ENCODE data around the gene MED12L.

Gene MED12L

DNA sequence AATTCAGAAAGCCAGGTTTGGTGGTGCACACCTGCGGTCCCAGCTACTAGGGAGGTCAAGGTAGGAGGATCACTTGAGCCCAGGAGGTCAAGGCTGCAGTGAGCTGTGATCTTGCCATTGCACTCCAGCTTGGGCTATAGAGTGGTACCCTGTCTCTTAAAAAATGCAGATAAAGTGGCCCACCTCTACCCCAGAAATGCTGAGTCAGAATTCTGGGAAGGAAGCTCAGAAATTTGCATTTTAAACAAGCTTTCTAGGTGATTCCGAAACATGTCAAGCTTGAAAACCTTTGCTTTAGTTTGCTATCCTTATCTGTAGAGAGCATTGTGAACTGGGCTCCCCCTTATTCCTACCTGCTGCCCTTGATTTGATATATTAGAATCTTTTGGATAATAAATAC is 7.7 kb downstream of the MED12L start:
- H3K18ac ChIP-seq (ENCODE audit: low read length) = no peak overlapping the region
- H3K79me1 ChIP-seq (ENCODE audit: low read length) = peaks cover 17% of the 10 kb centered on the region
- no peak overlapping the region for H3K4me2 ChIP-seq (ENCODE audit: low read length)
- no peak overlapping the region for H3K9ac ChIP-seq (ENCODE audit: low read length)
- no peak overlapping the region for H3K4me3 ChIP-seq (ENCODE audit: low read length)
- H2BK5ac ChIP-seq (ENCODE audit: low read length) = no peak overlapping the region
- no peak overlapping the region for H3K23ac ChIP-seq (ENCODE audit: low read length)
- H3K79me2 ChIP-seq (ENCODE audit: control insufficient read depth, insufficient read depth, low read length) = peaks cover 36% of the 10 kb centered on the region
- H3K27ac ChIP-seq (ENCODE audit: low read depth, low read length) = no peak overlapping the region
- no CpG with 5 or more reads among the region's 2 CpGs for WGBS (ENCODE audit: extremely low coverage, insufficient coverage, low lambda C conversion rate)
- no peak for DNase-seq
- no peaks in the 10 kb centered on the region for H3K36me3 ChIP-seq (ENCODE audit: control insufficient read depth, insufficient read depth, low read length)
- H4K5ac ChIP-seq (ENCODE audit: low read length) = no peak overlapping the region
- H2BK15ac ChIP-seq (replicated peaks; ENCODE audit: low read depth) = no peak overlapping the region
- H3K4ac ChIP-seq (ENCODE audit: low read depth, low read length) = no peak overlapping the region
- H3K4me1 ChIP-seq (ENCODE audit: control insufficient read depth, low read depth, low read length) = peaks cover 4% of the 10 kb centered on the region
- no peak overlapping the region for H2AK5ac ChIP-seq (ENCODE audit: low read length)
- H4K8ac ChIP-seq (ENCODE audit: low read depth, low read length) = no peak overlapping the region
- no peaks in the 10 kb centered on the region for H3K27me3 ChIP-seq (ENCODE audit: insufficient read depth, low read length, poor library complexity)
- no peak overlapping the region for H2BK120ac ChIP-seq (ENCODE audit: low read depth, low read length)
- no peak overlapping the region for H3K56ac ChIP-seq (ENCODE audit: low read length)

DNA sequence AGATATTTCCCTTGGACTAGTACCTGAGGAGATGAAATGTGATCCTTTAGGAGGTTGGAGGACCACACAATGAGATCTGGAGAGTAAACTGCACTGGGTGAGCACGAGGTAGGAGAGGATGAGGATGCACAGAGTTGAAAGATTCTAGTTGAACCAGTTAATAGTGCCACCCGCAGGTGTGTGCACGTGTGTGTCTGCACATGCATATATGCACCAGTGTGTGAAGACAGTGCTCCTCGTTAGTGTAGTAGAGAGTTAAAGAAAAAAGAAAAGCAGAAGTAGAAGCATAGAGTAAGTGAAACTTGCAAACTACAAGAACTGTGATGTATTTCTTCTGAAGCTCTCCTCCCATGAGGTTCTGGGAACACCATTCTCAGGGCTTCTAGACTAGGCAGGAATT is 8.4 kb downstream of the MED12L start:
- Histone ChIP-seq H4K5ac (ENCODE audit: low read length) (no peak overlapping the region), H3K18ac (ENCODE audit: low read length) (no peak overlapping the region), H3K4me1 (ENCODE audit: control insufficient read depth, low read depth, low read length) (peaks cover 4% of the 10 kb centered on the region), H2BK120ac (ENCODE audit: low read depth, low read length) (no peak overlapping the region), H2AK5ac (ENCODE audit: low read length) (no peak overlapping the region), H2BK15ac (replicated peaks; ENCODE audit: low read depth) (no peak overlapping the region), H3K4me2 (ENCODE audit: low read length) (no peak overlapping the region), H3K4ac (ENCODE audit: low read depth, low read length) (no peak overlapping the region), H3K27ac (ENCODE audit: low read depth, low read length) (no peak overlapping the region), H3K56ac (ENCODE audit: low read length) (no peak overlapping the region), H3K9ac (ENCODE audit: low read length) (no peak overlapping the region), H4K8ac (ENCODE audit: low read depth, low read length) (no peak overlapping the region), H3K23ac (ENCODE audit: low read length) (no peak overlapping the region), H3K4me3 (ENCODE audit: low read length) (no peak overlapping the region), H3K36me3 (ENCODE audit: control insufficient read depth, insufficient read depth, low read length) (no peaks in the 10 kb centered on the region), H3K27me3 (ENCODE audit: insufficient read depth, low read length, poor library complexity) (no peaks in the 10 kb centered on the region), H3K79me1 (ENCODE audit: low read length) (peaks cover 20% of the 10 kb centered on the region), H2BK5ac (ENCODE audit: low read length) (no peak overlapping the region), H3K79me2 (ENCODE audit: control insufficient read depth, insufficient read depth, low read length) (peaks cover 37% of the 10 kb centered on the region)
- WGBS (ENCODE audit: extremely low coverage, insufficient coverage, low lambda C conversion rate) = no CpG with 5 or more reads among the region's 4 CpGs
- DNase-seq = no peak

DNA sequence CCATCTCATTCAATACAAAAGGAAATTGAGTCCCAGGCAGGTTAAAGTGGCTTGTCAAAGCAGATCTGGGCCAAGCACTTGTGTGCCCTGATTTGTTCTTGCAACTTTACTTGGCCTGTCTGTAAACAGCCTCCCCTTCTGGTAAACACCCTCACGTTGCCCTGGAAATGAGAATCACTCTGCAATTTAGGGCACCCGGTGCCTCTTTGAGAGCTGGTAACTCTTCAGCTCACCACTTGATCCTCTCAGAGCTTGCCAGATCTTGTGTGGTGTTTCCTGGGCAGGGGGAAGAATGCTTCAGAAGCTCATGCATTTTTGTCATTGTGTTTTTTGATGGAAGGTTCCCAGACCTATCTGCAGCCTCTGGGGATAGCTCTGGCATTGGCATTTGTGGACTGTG is 11.3 kb downstream of the MED12L start:
- no CpG with 5 or more reads among the region's 2 CpGs for WGBS (ENCODE audit: extremely low coverage, insufficient coverage, low lambda C conversion rate)
- no peak overlapping the region for H3K23ac ChIP-seq (ENCODE audit: low read length)
- no peak overlapping the region for H3K4me3 ChIP-seq (ENCODE audit: low read length)
- H3K27ac ChIP-seq (ENCODE audit: low read depth, low read length) = no peak overlapping the region
- H3K4me1 ChIP-seq (ENCODE audit: control insufficient read depth, low read depth, low read length) = peaks cover 4% of the 10 kb centered on the region
- DNase-seq = no peak
- no peak overlapping the region for H3K4ac ChIP-seq (ENCODE audit: low read depth, low read length)
- no peak overlapping the region for H4K8ac ChIP-seq (ENCODE audit: low read depth, low read length)
- H4K5ac ChIP-seq (ENCODE audit: low read length) = no peak overlapping the region
- H3K36me3 ChIP-seq (ENCODE audit: control insufficient read depth, insufficient read depth, low read length) = no peaks in the 10 kb centered on the region
- H2BK15ac ChIP-seq (replicated peaks; ENCODE audit: low read depth) = no peak overlapping the region
- no peak overlapping the region for H3K18ac ChIP-seq (ENCODE audit: low read length)
- no peak overlapping the region for H3K4me2 ChIP-seq (ENCODE audit: low read length)
- H2BK5ac ChIP-seq (ENCODE audit: low read length) = no peak overlapping the region
- H2BK120ac ChIP-seq (ENCODE audit: low read depth, low read length) = no peak overlapping the region
- H3K79me1 ChIP-seq (ENCODE audit: low read length) = peaks cover 19% of the 10 kb centered on the region
- no peak overlapping the region for H3K9ac ChIP-seq (ENCODE audit: low read length)
- H3K56ac ChIP-seq (ENCODE audit: low read length) = no peak overlapping the region
- peaks cover 40% of the 10 kb centered on the region for H3K79me2 ChIP-seq (ENCODE audit: control insufficient read depth, insufficient read depth, low read length)
- no peak overlapping the region for H2AK5ac ChIP-seq (ENCODE audit: low read length)
- no peaks in the 10 kb centered on the region for H3K27me3 ChIP-seq (ENCODE audit: insufficient read depth, low read length, poor library complexity)

DNA sequence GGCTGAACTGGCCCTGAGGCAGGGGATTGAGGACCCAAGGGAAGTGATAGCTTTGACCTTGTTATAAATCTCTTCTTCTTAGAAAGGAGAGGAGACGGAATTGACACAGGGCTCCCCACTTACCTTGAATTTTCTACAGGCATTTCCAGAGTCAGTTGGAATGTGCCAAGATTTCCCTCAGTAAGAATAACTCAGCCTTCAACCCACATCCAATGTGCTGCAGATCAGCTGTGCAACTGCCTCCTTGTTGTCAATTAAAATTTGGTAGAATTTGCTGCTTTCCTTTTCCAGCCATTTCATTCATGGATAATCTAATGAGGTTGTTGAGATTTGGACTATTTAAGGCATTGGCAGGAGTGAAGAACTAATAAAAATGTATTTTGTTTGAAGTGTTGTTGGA is 14.6 kb downstream of the MED12L start:
- DNase-seq = no peak
- Histone ChIP-seq H3K36me3 (ENCODE audit: control insufficient read depth, insufficient read depth, low read length) (no peaks in the 10 kb centered on the region), H3K27ac (ENCODE audit: low read depth, low read length) (no peak overlapping the region), H2BK15ac (replicated peaks; ENCODE audit: low read depth) (no peak overlapping the region), H3K79me1 (ENCODE audit: low read length) (peaks cover 17% of the 10 kb centered on the region), H2BK120ac (ENCODE audit: low read depth, low read length) (no peak overlapping the region), H2BK5ac (ENCODE audit: low read length) (no peak overlapping the region), H3K27me3 (ENCODE audit: insufficient read depth, low read length, poor library complexity) (no peaks in the 10 kb centered on the region), H3K4me3 (ENCODE audit: low read length) (no peak overlapping the region), H3K4ac (ENCODE audit: low read depth, low read length) (no peak overlapping the region), H4K5ac (ENCODE audit: low read length) (no peak overlapping the region), H3K23ac (ENCODE audit: low read length) (no peak overlapping the region), H3K4me2 (ENCODE audit: low read length) (no peak overlapping the region), H3K79me2 (ENCODE audit: control insufficient read depth, insufficient read depth, low read length) (peaks cover 37% of the 10 kb centered on the region), H3K56ac (ENCODE audit: low read length) (no peak overlapping the region), H2AK5ac (ENCODE audit: low read length) (no peak overlapping the region), H3K9ac (ENCODE audit: low read length) (no peak overlapping the region), H4K8ac (ENCODE audit: low read depth, low read length) (no peak overlapping the region), H3K18ac (ENCODE audit: low read length) (no peak overlapping the region), H3K4me1 (ENCODE audit: control insufficient read depth, low read depth, low read length) (peaks cover 2% of the 10 kb centered on the region)
- WGBS (ENCODE audit: extremely low coverage, insufficient coverage, low lambda C conversion rate) = no CpG with 5 or more reads among the region's 1 CpG

DNA sequence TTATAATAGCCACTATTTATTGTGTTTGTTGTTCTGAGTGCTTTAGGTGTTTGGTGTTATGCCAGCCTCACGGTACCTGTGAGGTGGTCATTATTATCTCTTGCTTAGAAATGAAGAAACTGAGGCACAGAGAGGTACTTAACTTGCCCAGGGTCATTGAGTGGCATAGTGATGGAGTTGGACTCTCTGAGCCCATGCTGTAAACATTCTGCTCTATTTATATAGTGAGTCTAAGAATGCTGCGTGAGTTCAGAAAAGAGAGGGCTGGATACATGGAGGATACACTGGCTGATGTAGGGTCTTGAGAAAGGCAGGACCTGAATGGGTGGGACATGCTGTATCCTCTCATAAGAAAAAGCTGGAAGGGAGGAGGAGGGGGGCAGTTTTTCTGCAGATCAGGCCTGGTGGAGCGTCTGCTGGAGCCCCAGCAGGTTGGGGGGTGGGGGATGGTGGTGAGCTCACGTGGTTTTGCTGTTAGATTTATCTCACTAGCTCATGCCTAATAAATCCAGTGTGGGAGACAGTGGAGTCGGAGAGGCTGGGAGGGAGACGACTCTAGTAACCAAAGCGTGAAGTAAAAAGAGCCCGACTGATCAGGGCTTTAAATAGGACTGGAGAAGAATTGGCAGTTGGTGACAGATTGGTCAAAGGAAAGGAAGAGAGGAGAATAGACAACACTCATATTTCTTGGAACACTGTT is 16.0 kb downstream of the MED12L start:
- H3K4me3 ChIP-seq (ENCODE audit: low read length) = no peak overlapping the region

DNA sequence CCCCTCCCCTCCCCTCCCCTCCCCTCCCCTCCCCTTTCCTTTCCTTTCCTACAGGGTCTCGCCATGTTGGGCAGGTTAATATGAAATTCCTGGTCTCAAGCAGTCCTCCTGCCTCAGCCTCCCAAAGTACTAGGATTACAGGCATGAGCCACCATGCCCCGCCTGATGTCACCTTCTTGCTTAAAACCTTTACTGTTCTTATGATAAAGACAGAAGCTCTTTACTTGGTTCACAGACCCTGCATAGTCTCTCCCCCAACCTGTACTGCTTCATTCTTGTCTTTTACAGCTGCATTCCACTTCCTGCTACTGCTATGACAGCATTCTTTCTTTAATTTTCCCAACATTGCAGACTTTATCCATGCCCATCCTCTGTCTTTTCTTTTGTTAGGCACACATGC is 20.8 kb downstream of the MED12L start:
- no peak overlapping the region for H3K27ac ChIP-seq (ENCODE audit: low read depth, low read length)

More for the DNA sequence above, 16.0 kb downstream of the MED12L start:
- H2BK15ac ChIP-seq (replicated peaks; ENCODE audit: low read depth) = no peak overlapping the region
- no peak overlapping the region for H3K4me2 ChIP-seq (ENCODE audit: low read length)
- no peak overlapping the region for H2AK5ac ChIP-seq (ENCODE audit: low read length)
- no peak overlapping the region for H4K5ac ChIP-seq (ENCODE audit: low read length)
- H3K18ac ChIP-seq (ENCODE audit: low read length) = no peak overlapping the region
- no peak overlapping the region for H3K56ac ChIP-seq (ENCODE audit: low read length)
- no peak overlapping the region for H3K4ac ChIP-seq (ENCODE audit: low read depth, low read length)
- H2BK120ac ChIP-seq (ENCODE audit: low read depth, low read length) = no peak overlapping the region
- peaks cover 35% of the 10 kb centered on the region for H3K79me2 ChIP-seq (ENCODE audit: control insufficient read depth, insufficient read depth, low read length)
- no CpG with 5 or more reads among the region's 8 CpGs for WGBS (ENCODE audit: extremely low coverage, insufficient coverage, low lambda C conversion rate)
- H4K8ac ChIP-seq (ENCODE audit: low read depth, low read length) = no peak overlapping the region
- no peak overlapping the region for H3K9ac ChIP-seq (ENCODE audit: low read length)
- H3K23ac ChIP-seq (ENCODE audit: low read length) = no peak overlapping the region
- H3K27ac ChIP-seq (ENCODE audit: low read depth, low read length) = no peak overlapping the region
- H3K4me1 ChIP-seq (ENCODE audit: control insufficient read depth, low read depth, low read length) = peaks cover 2% of the 10 kb centered on the region
- no peak overlapping the region for H2BK5ac ChIP-seq (ENCODE audit: low read length)
- no peak for DNase-seq
- H3K27me3 ChIP-seq (ENCODE audit: insufficient read depth, low read length, poor library complexity) = no peaks in the 10 kb centered on the region
- H3K36me3 ChIP-seq (ENCODE audit: control insufficient read depth, insufficient read depth, low read length) = no peaks in the 10 kb centered on the region
- peaks cover 17% of the 10 kb centered on the region for H3K79me1 ChIP-seq (ENCODE audit: low read length)

More for the DNA sequence above, 20.8 kb downstream of the MED12L start:
- Histone ChIP-seq H4K5ac (ENCODE audit: low read length) (no peak overlapping the region), H3K56ac (ENCODE audit: low read length) (no peak overlapping the region), H2BK5ac (ENCODE audit: low read length) (no peak overlapping the region), H2BK120ac (ENCODE audit: low read depth, low read length) (no peak overlapping the region), H4K8ac (ENCODE audit: low read depth, low read length) (no peak overlapping the region), H3K18ac (ENCODE audit: low read length) (no peak overlapping the region), H3K9ac (ENCODE audit: low read length) (no peak overlapping the region), H3K27me3 (ENCODE audit: insufficient read depth, low read length, poor library complexity) (no peaks in the 10 kb centered on the region), H3K79me2 (ENCODE audit: control insufficient read depth, insufficient read depth, low read length) (peaks cover 37% of the 10 kb centered on the region), H3K23ac (ENCODE audit: low read length) (no peak overlapping the region), H3K4ac (ENCODE audit: low read depth, low read length) (no peak overlapping the region), H3K79me1 (ENCODE audit: low read length) (peaks cover 10% of the 10 kb centered on the region), H3K4me2 (ENCODE audit: low read length) (no peak overlapping the region), H2AK5ac (ENCODE audit: low read length) (no peak overlapping the region), H2BK15ac (replicated peaks; ENCODE audit: low read depth) (no peak overlapping the region), H3K36me3 (ENCODE audit: control insufficient read depth, insufficient read depth, low read length) (no peaks in the 10 kb centered on the region), H3K4me3 (ENCODE audit: low read length) (no peak overlapping the region), H3K4me1 (ENCODE audit: control insufficient read depth, low read depth, low read length) (peaks cover 12% of the 10 kb centered on the region)
- peak; percentile 41 for DNase-seq
- no CpG with 5 or more reads among the region's 2 CpGs for WGBS (ENCODE audit: extremely low coverage, insufficient coverage, low lambda C conversion rate)
